Measurements from ENCODE around the gene VIPR2. TPM values are rescaled to one million over a fixed set of nuclear protein-coding genes. Genes with fewer than 3 reads are reported as not detected.
A peak's percentile ranks its signal among the peaks of the same experiment; 100 is the strongest.

VIPR2 gene
- total and polyA plus RNA-seq, 2 of the 13 experiments (the other 11 are each of a cell fraction or from before 2014, with no cell fraction given): not detected

GRCh38 chr7:159013825-159014289 is 130.8 kb downstream of the VIPR2 start:
- ChIA-PET CTCF (ENCODE audit: low intra/inter-chr PET ratio, low total read pairs) (no interaction called here), POLR2A (no interaction called here)
- ATAC-seq (no peak; the same call in 1 of the 3 replicates), FAIRE-seq (no peak), DNase-seq (ENCODE audit: low spot score) (no peak)
- Histone ChIP-seq H3K27ac (ENCODE audit: extremely low read length, insufficient read depth, low read length) (no peak overlapping the region), H3K4me2 (ENCODE audit: low read depth, low read length) (no peak overlapping the region), H3K4me1 (ENCODE audit: insufficient read depth, low read length) (0 out of 2 replicates have a peak, but pooled peaks cover 8% of the 10 kb centered on the region), H2AFZ (ENCODE audit: low read length) (no peak overlapping the region), H3K9ac (ENCODE audit: insufficient read depth, low read depth, low read length) (no peak overlapping the region), H4K20me1 (ENCODE audit: insufficient read depth, low read length) (no peaks in the 10 kb centered on the region), H3K27me3 (ENCODE audit: control insufficient read depth in 1 of 2, insufficient read depth in 2 of 2, low read length in 2 of 2) (peaks cover 7 to 47% of the 10 kb centered on the region in 2 experiments; a peak in 3 of 5 replicates), H3K36me3 (replicated peaks in 1 of 2; ENCODE audit: control insufficient read depth in 1 of 2, insufficient read depth in 2 of 2, low read length in 2 of 2) (no peaks in the 10 kb centered on the region), H3K9me3 (ENCODE audit: low read length) (no peaks in the 10 kb centered on the region), H3K79me2 (ENCODE audit: insufficient read depth, low read length) (no peaks in the 10 kb centered on the region), H3K4me3 (replicated peaks in 1 of 3; ENCODE audit: insufficient read depth in 1 of 3, low read depth in 2 of 3, low read length in 3 of 3) (no peak overlapping the region)
- in situ Hi-C loops (cut with HindIII; ENCODE audit: extremely low pct_ligation_motif_present, low pct_unique_long_range_greater_than_20kb): no loop called here
- TF ChIP-seq ZNF33A (CRISPR knock-in tag; IDR thresholded peaks at IDR 0.05; ENCODE audit: borderline replicate concordance): no peak
- no peak for TF ChIP-seq NFYB (CRISPR knock-in tag; IDR thresholded peaks at IDR 0.05)
- TF ChIP-seq TBP (CRISPR knock-in tag; IDR thresholded peaks at IDR 0.05): no peak
- no peak for TF ChIP-seq PHF5A (CRISPR knock-in tag; IDR thresholded peaks at IDR 0.05; ENCODE audit: low read depth, unreplicated experiment)
- WGBS (ENCODE audit: low lambda C conversion rate): no CpG with 5 or more reads among the region's 9 CpGs
- intact Hi-C loops (cut with micrococcal nuclease; ENCODE audit: unreplicated experiment): no loop called here
- BruUV-seq (replicated peaks): no TSS peak

- no peak for FAIRE-seq
- intact Hi-C loops (cut with micrococcal nuclease; ENCODE audit: unreplicated experiment): no loop called here
- Histone ChIP-seq H3K4me3 (replicated peaks in 1 of 3; ENCODE audit: insufficient read depth in 1 of 3, low read depth in 2 of 3, low read length in 3 of 3) (no peak overlapping the region), H3K9ac (ENCODE audit: insufficient read depth, low read depth, low read length) (no peak overlapping the region), H3K9me3 (ENCODE audit: low read length) (no peaks in the 10 kb centered on the region), H3K27me3 (ENCODE audit: control insufficient read depth in 1 of 2, insufficient read depth in 2 of 2, low read length in 2 of 2) (peaks cover 9 to 53% of the 10 kb centered on the region in 2 experiments; a peak in 4 of 5 replicates), H4K20me1 (ENCODE audit: insufficient read depth, low read length) (no peaks in the 10 kb centered on the region), H3K27ac (ENCODE audit: extremely low read length, insufficient read depth, low read length) (no peak overlapping the region), H2AFZ (ENCODE audit: low read length) (no peak overlapping the region), H3K79me2 (ENCODE audit: insufficient read depth, low read length) (no peaks in the 10 kb centered on the region), H3K4me2 (ENCODE audit: low read depth, low read length) (no peak overlapping the region), H3K4me1 (ENCODE audit: insufficient read depth, low read length) (0 out of 2 replicates have a peak, but pooled peaks cover 8% of the 10 kb centered on the region), H3K36me3 (replicated peaks in 1 of 2; ENCODE audit: control insufficient read depth in 1 of 2, insufficient read depth in 2 of 2, low read length in 2 of 2) (no peaks in the 10 kb centered on the region)
- WGBS (ENCODE audit: low lambda C conversion rate): 35% methylated on average over 16 of the region's 18 CpGs
- ChIA-PET CTCF (ENCODE audit: low intra/inter-chr PET ratio, low total read pairs) (no interaction called here), POLR2A (no interaction called here)
- peak in 1 of 2 experiments; percentile 68; a peak in 2 of 4 replicates for TF ChIP-seq NR2F1 (CRISPR knock-in tag; IDR thresholded peaks at IDR 0.05)
- peak; percentile 25; the same call in 1 of the 2 replicates for TF ChIP-seq NCOR1 (IDR thresholded peaks at IDR 0.05; ENCODE audit: borderline replicate concordance, low read length)
- TF ChIP-seq, protein P1, sequence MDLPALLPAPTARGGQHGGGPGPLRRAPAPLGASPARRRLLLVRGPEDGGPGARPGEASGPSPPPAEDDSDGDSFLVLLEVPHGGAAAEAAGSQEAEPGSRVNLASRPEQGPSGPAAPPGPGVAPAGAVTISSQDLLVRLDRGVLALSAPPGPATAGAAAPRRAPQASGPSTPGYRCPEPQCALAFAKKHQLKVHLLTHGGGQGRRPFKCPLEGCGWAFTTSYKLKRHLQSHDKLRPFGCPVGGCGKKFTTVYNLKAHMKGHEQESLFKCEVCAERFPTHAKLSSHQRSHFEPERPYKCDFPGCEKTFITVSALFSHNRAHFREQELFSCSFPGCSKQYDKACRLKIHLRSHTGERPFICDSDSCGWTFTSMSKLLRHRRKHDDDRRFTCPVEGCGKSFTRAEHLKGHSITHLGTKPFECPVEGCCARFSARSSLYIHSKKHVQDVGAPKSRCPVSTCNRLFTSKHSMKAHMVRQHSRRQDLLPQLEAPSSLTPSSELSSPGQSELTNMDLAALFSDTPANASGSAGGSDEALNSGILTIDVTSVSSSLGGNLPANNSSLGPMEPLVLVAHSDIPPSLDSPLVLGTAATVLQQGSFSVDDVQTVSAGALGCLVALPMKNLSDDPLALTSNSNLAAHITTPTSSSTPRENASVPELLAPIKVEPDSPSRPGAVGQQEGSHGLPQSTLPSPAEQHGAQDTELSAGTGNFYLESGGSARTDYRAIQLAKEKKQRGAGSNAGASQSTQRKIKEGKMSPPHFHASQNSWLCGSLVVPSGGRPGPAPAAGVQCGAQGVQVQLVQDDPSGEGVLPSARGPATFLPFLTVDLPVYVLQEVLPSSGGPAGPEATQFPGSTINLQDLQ (CRISPR knock-in tag; IDR thresholded peaks at IDR 0.05): no peak
- TF ChIP-seq ZSCAN12 (CRISPR knock-in tag; IDR thresholded peaks at IDR 0.05): no peak
- TF ChIP-seq HOXA3 (CRISPR knock-in tag; IDR thresholded peaks at IDR 0.05): no peak
- peak; percentile 83 for TF ChIP-seq TBL1XR1 (IDR thresholded peaks at IDR 0.05; ENCODE audit: borderline replicate concordance, low read length, partially characterized antibody)
- TF ChIP-seq NR2F6 (IDR thresholded peaks at IDR 0.05): peak; percentile 50; the same call in 1 of the 2 replicates
- TF ChIP-seq NR2F6 (CRISPR knock-in tag; IDR thresholded peaks at IDR 0.05): no peak
- no peak for TF ChIP-seq SNRNP70 (IDR thresholded peaks at IDR 0.05; ENCODE audit: low read depth, low read length)
- no peak for TF ChIP-seq PHF5A (CRISPR knock-in tag; IDR thresholded peaks at IDR 0.05; ENCODE audit: low read depth, unreplicated experiment)
- TF ChIP-seq PCBP2 (optimal IDR thresholded peaks at IDR 0.05; ENCODE audit: low read depth, low read length, poor library complexity, severe bottlenecking): peak; percentile 21
- no peak for DNase-seq (ENCODE audit: low spot score)
- in situ Hi-C loops (cut with HindIII; ENCODE audit: extremely low pct_ligation_motif_present, low pct_unique_long_range_greater_than_20kb): no loop called here
- no TSS peak for BruUV-seq (replicated peaks)
- no peak for ATAC-seq
These were observed 131.4 kb downstream of the VIPR2 start for GRCh38 chr7:159013181-159013690.
